ENCODE measurements around the gene CCL15. TPM values are rescaled to one million over a fixed set of nuclear protein-coding genes. Genes with fewer than 3 reads are reported as not detected.

The CCL15 gene
- total RNA-seq, 1 experiment from 2014 or later: not detected

Other genes with a start within 250 kb of the CCL15 start
- gene GAS2L2, start 248.3 kb downstream of the CCL15 start, total RNA-seq (2014; rRNA removed; shearing (Covaris generic)): not detected in 2 replicates
- gene C17orf50, start 240.7 kb downstream of the CCL15 start, total RNA-seq (2014; rRNA removed; shearing (Covaris generic)): not detected in 2 replicates
- gene MMP28, start 205.9 kb downstream of the CCL15 start, total RNA-seq (2014; rRNA removed; shearing (Covaris generic)): 0.17 and 1.2 TPM in 2 replicates
- 11.3 and 21.0 TPM in 2 replicates for gene TAF15, start 192.1 kb downstream of the CCL15 start, total RNA-seq (2014; rRNA removed; shearing (Covaris generic))
- gene HEATR9, start 132.7 kb downstream of the CCL15 start, total RNA-seq (2014; rRNA removed; shearing (Covaris generic)): not detected in 2 replicates
- 36.1 and 37.6 TPM in 2 replicates for gene CCL5, start 121.2 kb downstream of the CCL15 start, total RNA-seq (2014; rRNA removed; shearing (Covaris generic))
- gene RDM1, start 70.8 kb downstream of the CCL15 start, total RNA-seq (2014; rRNA removed; shearing (Covaris generic)): 4.9 and 7.7 TPM in 2 replicates
- not detected in 2 replicates for gene LYZL6, start 57.8 kb downstream of the CCL15 start, total RNA-seq (2014; rRNA removed; shearing (Covaris generic))
- not detected in 2 replicates for gene CCL16, start 20.1 kb downstream of the CCL15 start, total RNA-seq (2014; rRNA removed; shearing (Covaris generic))
- not detected in 2 replicates for gene CCL14, start 14.8 kb downstream of the CCL15 start, total RNA-seq (2014; rRNA removed; shearing (Covaris generic))
- not detected in 2 replicates for gene CCL23, start 16.4 kb upstream of the CCL15 start, total RNA-seq (2014; rRNA removed; shearing (Covaris generic))
- gene CCL18, start 62.7 kb upstream of the CCL15 start, total RNA-seq (2014; rRNA removed; shearing (Covaris generic)): not detected in 2 replicates
- gene CCL3, start 88.6 kb upstream of the CCL15 start, total RNA-seq (2014; rRNA removed; shearing (Covaris generic)): not detected in 2 replicates
- gene CCL4, start 102.3 kb upstream of the CCL15 start, total RNA-seq (2014; rRNA removed; shearing (Covaris generic)): 0.10 TPM in 1 of 2 replicates, not detected in the other
- gene TBC1D3B, start 175.1 kb upstream of the CCL15 start, total RNA-seq (2014; rRNA removed; shearing (Covaris generic)): not detected in 2 replicates
- gene CCL3L1, start 195.2 kb upstream of the CCL15 start, total RNA-seq (2014; rRNA removed; shearing (Covaris generic)): not detected in 2 replicates
- gene CCL4L2, start 209.5 kb upstream of the CCL15 start, total RNA-seq (2014; rRNA removed; shearing (Covaris generic)): not detected in 2 replicates